HEK293 (cell line): ENCODE measurements around the gene TFAM.

ENCODE experiments used
- GLI2 ChIP-seq: fragments of 450-650 bp; formaldehyde crosslinking; IDR thresholded peaks from 2 replicates; pipeline ENCODE4; 2017; ENCODE audit warnings: missing biosample characterization, missing genetic modification characterization, low read depth, borderline replicate concordance
- INSM2 ChIP-seq: fragments of 450-650 bp; formaldehyde crosslinking; IDR thresholded peaks from 2 replicates; pipeline ENCODE4 v1.5.1; 2016; ENCODE audit warnings: missing biosample characterization, missing genetic modification characterization
- PBX3 ChIP-seq: sonication (generic); formaldehyde crosslinking; IDR thresholded peaks from 2 replicates; pipeline ENCODE4 v1.8.1; 2022; ENCODE audit warnings: mild to moderate bottlenecking, moderate library complexity, missing genetic modification reagents
- PRDM6 ChIP-seq: fragments of 450-650 bp; formaldehyde crosslinking; IDR thresholded peaks from 2 replicates; pipeline ENCODE4 v1.5.1; 2017; ENCODE audit warnings: missing biosample characterization, missing genetic modification characterization
- SP7 ChIP-seq: fragments of 450-650 bp; formaldehyde crosslinking; IDR thresholded peaks from 2 replicates; pipeline ENCODE4 v1.5.1; 2016; ENCODE audit warnings: missing biosample characterization, missing genetic modification characterization
- TCF7L2 ChIP-seq: IDR thresholded peaks from 2 replicates; pipeline ENCODE4 v1.6.1; 2011; ENCODE audit warnings: low read depth, mild to moderate bottlenecking, inconsistent platforms, low read length, moderate library complexity, borderline replicate concordance
- ZBTB10 ChIP-seq: fragments of 450-650 bp; formaldehyde crosslinking; IDR thresholded peaks from 2 replicates; pipeline ENCODE4 v1.5.1; 2016; ENCODE audit warnings: missing biosample characterization, missing genetic modification characterization
- ZEB2 ChIP-seq: fragments of 450-650 bp; formaldehyde crosslinking; IDR thresholded peaks from 2 replicates; pipeline ENCODE4 v1.5.1; 2016; ENCODE audit warnings: missing biosample characterization, missing genetic modification characterization
- ZIC2 ChIP-seq: fragments of 450-650 bp; formaldehyde crosslinking; IDR thresholded peaks from 2 replicates; pipeline ENCODE4 v1.5.1; 2016; ENCODE audit warnings: missing biosample characterization, missing genetic modification characterization
- ZNF202 ChIP-seq: fragments of 450-650 bp; formaldehyde crosslinking; IDR thresholded peaks from 2 replicates; pipeline ENCODE4 v1.5.1; 2016; ENCODE audit warnings: missing biosample characterization, missing genetic modification characterization, borderline replicate concordance
- ZNF221 ChIP-seq: fragments of 450-650 bp; formaldehyde crosslinking; IDR thresholded peaks from 2 replicates; pipeline ENCODE4 v1.5.1; 2017; ENCODE audit warnings: missing biosample characterization, missing genetic modification characterization, borderline replicate concordance
- ZNF266 ChIP-seq: fragments of 450-650 bp; formaldehyde crosslinking; IDR thresholded peaks from 2 replicates; pipeline ENCODE4 v1.5.1; 2016; ENCODE audit warnings: missing biosample characterization, missing genetic modification characterization, low read depth
- ZNF398 ChIP-seq: fragments of 450-650 bp; formaldehyde crosslinking; IDR thresholded peaks from 2 replicates; pipeline ENCODE4 v1.5.1; 2017; ENCODE audit warnings: missing biosample characterization, missing genetic modification characterization
- ZNF548 ChIP-seq: fragments of 450-650 bp; formaldehyde crosslinking; IDR thresholded peaks from 2 replicates; pipeline ENCODE4 v1.5.1; 2016; ENCODE audit warnings: missing biosample characterization, missing genetic modification characterization
- ZNF549 ChIP-seq: fragments of 450-650 bp; IDR thresholded peaks from 2 replicates; pipeline ENCODE4 v1.5.1; 2018; ENCODE audit warnings: missing biosample characterization, missing genetic modification characterization, mild to moderate bottlenecking, inconsistent platforms, moderate library complexity
- ZNF580 ChIP-seq: fragments of 450-650 bp; formaldehyde crosslinking; IDR thresholded peaks from 2 replicates; pipeline ENCODE4 v1.5.1; 2016; ENCODE audit warnings: missing biosample characterization, missing genetic modification characterization
- ZNF692 ChIP-seq: fragments of 450-650 bp; formaldehyde crosslinking; IDR thresholded peaks from 2 replicates; pipeline ENCODE4 v1.5.1; 2016; ENCODE audit warnings: missing biosample characterization, missing genetic modification characterization
- ZNF792 ChIP-seq: fragments of 450-650 bp; formaldehyde crosslinking; IDR thresholded peaks from 2 replicates; pipeline ENCODE4 v1.5.1; 2016; ENCODE audit warnings: missing biosample characterization, missing genetic modification characterization
- ZSCAN16 ChIP-seq: fragments of 450-650 bp; formaldehyde crosslinking; IDR thresholded peaks from 2 replicates; pipeline ENCODE4 v1.5.1; 2016; ENCODE audit warnings: missing biosample characterization, missing genetic modification characterization

TFAM gene

GRCh38 chr10:58412502-58412961 is 27.3 kb downstream of the TFAM start (continued):
- TF ChIP-seq ZNF202 (tag by site-specific recombination): no peak
- TF ChIP-seq ZNF792 (tag by site-specific recombination): no peak
- TF ChIP-seq ZNF548 (tag by site-specific recombination): no peak
- TF ChIP-seq GLI2: peak; percentile 7; the same call in 1 of the 2 replicates
- no peak for TF ChIP-seq ZNF266
- TF ChIP-seq PRDM6 (tag by site-specific recombination): peak; percentile 25; the same call in 1 of the 2 replicates
- no peak for TF ChIP-seq PBX3 (CRISPR knock-in tag)
- peak; percentile 40; the same call in 1 of the 2 replicates for TF ChIP-seq SP7
- TF ChIP-seq INSM2 (tag by site-specific recombination): no peak
- TF ChIP-seq ZEB2 (tag by site-specific recombination): no peak
- TF ChIP-seq ZSCAN16 (tag by site-specific recombination): no peak
- TF ChIP-seq ZNF221 (tag by site-specific recombination): no peak
- TF ChIP-seq ZNF580 (tag by site-specific recombination): no peak
- TF ChIP-seq ZIC2: peak; percentile 45; the same call in 1 of the 2 replicates
- TF ChIP-seq TCF7L2: no peak
- peak; percentile 29; the same call in 1 of the 2 replicates for TF ChIP-seq ZNF398
- no peak for TF ChIP-seq ZNF692 (tag by site-specific recombination)
- TF ChIP-seq ZBTB10 (tag by site-specific recombination): no peak
- TF ChIP-seq ZNF549: 0 out of 2 replicates have a peak, but pooled peaks have one; percentile 9
